ENCODE data around the gene SEZ6. TPM values are rescaled to one million over a fixed set of nuclear protein-coding genes. Genes with fewer than 3 reads are reported as not detected.

The SEZ6 gene
- total RNA-seq, 1 experiment from 2014 or later: not detected

- DNase-seq (ENCODE audit: low read depth): no peak
Measured at GRCh38 chr17:28975031-28975430, 30.8 kb downstream of the SEZ6 start.

- no peak for DNase-seq (ENCODE audit: low read depth)
Measured at GRCh38 chr17:28974451-28974850, 31.4 kb downstream of the SEZ6 start.

DNA sequence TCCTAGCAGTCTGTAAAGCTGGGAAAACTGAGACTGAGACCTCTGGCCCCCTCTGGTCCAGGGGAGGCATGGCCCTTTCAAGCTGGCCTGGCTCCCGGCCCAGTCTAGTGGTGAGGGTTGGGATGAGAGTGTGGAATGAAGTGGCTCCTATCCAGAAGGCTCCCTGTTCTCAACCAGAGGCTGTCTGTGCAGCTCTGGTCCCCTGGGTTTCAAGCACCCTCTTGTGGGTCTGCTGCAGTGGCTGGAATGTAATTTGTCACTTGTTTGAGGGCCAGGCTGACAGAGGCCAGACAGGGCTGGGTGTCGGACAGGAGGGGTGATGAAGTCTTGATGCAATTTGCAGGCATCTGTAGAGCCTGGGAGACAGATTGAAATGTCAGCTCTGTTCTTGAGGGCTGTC lies 32.4 kb downstream of the SEZ6 start:
- DNase-seq (ENCODE audit: low read depth): peak; percentile 43

GRCh38 chr17:28972437-28972836 lies 33.4 kb downstream of the SEZ6 start:
- no peak for DNase-seq (ENCODE audit: low read depth)

DNA sequence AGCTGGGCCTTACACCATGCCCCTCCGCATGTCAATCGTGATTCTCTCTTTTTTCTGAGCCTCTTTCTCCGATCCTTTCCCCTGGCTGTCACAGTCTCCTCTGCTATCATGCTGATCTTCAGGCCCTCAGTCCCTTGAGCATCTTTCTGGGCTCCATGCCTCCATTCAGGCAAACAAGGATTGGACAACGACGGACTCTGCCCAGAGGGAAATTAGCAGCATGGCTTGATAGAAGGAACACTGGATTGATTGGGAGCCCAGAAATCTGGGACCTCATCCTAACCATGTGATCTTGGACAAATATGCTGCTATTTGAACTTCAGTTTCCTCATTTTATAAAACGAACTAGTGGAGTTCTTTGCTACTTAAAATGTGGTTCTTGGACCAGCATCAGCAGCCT lies 35.0 kb downstream of the SEZ6 start:
- no peak for DNase-seq (ENCODE audit: low read depth)

DNA sequence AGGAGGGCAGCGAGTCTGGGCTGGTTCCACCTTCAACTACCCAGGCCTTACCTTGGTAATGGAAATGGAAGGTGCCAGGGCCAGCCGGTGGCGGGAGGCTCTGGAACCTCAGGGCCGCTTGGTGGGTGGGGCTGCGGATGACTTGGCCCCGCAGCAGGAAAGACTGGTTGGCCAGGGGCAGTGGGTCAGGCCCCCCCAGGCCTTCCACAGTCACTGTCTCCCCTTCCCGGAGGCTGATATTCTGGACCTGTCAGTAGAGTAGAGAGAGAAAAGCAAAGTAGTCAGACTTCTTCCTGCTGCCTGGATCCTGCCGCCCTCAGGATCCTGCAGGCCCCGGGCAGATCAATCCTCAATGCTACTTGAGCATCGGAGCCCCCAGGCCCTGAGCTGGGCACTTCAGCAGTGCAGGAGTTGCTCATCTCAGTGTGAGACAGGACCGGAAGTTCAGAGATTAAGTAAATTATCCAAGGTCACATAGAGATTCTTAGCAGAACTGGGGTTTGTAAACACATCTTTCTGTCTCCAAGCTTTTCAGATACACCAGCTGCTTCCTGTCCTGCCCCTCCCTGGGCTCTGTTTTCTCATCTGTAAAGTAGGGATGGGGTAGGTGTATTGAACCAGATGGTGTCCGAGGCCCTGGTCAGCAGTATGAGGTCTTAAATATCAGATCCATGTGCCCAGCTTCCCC lies 36.0 kb downstream of the SEZ6 start:
- no peak for DNase-seq (ENCODE audit: low read depth)

DNA sequence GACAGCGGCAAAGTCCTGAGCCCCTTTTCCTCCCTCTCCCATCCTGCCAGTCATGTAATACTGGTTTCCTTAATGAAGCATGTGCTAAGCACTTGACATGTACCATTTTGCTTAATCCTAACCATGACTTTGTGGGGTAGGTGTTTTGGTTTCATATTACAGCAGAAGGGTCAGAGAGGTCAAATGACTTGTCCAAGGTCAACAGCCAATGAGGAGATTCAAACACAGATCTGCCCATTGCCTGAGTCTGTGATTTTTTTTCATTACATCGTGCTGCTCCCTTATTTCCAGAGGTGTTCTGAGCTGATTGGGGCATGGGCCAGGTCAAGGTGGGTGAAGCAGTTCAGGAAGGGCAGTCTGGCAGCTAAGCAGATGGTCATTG lies 36.9 kb downstream of the SEZ6 start:
- DNase-seq (ENCODE audit: low read depth): no peak

DNA sequence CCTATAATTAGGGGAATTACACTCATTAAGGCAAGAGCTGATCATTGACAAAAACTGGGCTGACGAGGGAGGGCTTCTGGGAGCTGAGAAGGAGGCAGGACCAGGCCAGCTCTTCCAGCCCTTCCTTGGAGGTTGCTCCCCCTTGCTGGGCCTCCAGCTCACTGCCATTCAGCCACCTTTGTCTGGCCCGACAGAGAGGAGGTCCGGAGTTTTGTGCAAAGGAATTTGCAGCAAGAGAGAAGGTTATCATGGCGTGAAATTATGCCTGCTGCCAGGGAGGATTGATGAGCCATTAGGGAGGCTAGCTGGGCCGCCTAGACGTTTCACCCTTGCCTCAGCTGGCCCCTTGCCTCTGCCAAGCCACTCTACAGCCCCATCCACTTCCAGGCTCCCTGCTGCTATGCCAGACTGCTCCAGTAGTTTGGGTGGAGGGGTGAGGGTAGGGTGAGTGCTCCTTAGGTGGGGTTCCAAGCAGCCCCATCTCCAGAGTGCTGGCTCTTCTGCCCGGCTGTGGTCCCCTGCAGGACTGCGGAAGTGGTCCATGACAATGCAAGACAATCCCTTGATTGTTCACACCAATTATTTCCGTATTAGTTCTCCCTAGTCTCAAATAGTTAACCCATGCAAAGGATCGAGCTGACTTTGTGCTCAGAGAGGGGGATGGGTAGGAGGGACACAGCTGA lies 37.5 kb downstream of the SEZ6 start:
- peak; percentile 59 for DNase-seq (ENCODE audit: low read depth)

GRCh38 chr17:28967221-28968135 lies 38.4 kb downstream of the SEZ6 start:
- no peak for DNase-seq (ENCODE audit: low read depth)

DNA sequence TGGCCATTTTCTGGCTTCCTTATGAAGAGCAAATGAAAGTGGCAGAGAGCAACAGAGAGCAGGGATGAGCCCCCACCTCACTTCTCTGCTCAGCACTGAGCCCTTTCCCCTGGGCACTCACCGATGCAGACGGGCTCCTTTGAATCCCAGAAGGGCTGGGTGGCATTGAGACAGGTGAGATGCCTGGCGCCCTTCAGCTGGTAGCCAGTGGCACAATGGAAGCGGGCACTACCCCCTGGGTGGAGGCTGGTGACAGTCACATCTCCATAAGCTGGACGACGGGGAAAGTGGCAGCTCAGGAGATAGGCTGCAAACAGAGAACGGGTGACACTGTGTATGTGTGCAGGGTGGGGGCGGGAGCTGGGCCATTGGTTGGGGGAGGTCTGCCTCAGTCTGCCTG lies 42.0 kb downstream of the SEZ6 start:
- DNase-seq (ENCODE audit: low read depth): no peak

- no peak for DNase-seq (ENCODE audit: low read depth)
Measured at GRCh38 chr17:28963055-28963611, 42.7 kb downstream of the SEZ6 start.

- DNase-seq (ENCODE audit: low read depth): no peak
Measured at GRCh38 chr17:28961391-28961790, 44.4 kb downstream of the SEZ6 start.

- no peak for DNase-seq (ENCODE audit: low read depth)
Measured at GRCh38 chr17:28960256-28961061, 45.4 kb downstream of the SEZ6 start.

DNA sequence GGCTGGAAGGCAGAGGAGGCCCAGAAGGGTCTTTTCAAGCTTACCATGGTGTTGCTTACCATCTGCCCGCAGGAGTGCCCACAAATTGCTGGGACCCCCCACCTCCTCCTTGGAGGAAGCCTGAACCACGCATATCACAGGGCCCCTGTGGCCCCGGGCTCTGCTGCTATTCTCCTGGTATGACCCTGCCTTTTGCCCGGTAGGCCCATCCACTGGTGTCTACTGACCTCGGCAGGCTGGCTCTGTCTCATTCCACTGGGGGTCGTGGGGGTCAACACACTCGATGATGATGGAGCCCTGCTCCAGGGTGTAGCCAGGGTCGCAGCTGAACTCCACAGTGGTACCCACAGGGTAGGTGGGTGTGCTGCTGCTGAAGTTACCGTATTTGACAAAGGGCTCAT lies 46.4 kb downstream of the SEZ6 start:
- no peak for DNase-seq (ENCODE audit: low read depth)

DNA sequence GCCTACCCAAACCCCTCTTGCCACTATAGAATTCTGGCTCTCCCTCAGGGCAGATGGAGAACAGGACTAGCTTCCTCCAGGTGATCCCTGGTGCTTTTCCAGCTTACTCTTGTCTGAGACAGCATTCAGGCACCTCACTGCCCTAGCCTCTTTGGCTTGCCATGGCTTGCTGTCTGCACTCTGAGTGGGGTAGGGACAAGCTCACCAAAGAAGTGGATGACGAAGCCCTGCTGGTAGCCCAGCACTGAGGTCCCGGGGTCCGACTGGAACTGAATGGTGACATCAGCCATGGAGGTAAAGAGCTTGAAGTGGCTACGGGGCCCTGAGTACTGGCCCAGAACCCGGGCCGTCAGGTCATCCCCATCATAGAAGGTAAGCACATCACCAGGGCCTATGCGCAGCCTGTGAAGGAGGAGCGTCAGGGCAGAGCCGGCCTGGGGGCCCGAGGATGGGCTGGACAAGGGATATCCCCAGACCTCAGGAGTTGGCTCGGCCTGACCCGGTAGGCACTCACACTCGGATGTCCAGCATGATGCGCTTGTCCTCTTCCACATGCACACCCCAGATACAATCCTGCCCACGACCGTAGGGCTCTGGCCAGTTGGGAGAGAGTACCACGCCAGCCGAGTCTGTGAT lies 46.9 kb downstream of the SEZ6 start:
- no peak for DNase-seq (ENCODE audit: low read depth)

DNA sequence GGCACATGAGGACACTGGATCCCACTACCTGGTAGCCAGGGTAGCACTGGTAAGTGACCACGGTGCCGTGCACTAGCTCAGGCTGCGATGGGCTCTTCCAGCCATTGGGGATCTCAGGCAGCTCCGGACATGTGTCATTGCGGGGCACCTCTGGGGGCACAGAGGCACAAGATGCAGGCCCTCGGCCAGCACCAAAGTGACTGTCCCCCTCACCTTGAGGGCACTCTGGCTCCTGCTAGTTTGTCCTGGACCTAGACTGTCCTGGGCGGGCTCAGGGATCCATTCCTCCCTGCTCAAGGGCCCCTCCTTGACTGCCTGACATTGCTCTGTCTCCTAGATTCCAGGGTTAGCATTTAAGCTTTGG lies 47.9 kb downstream of the SEZ6 start:
- no peak for DNase-seq (ENCODE audit: low read depth)

DNA sequence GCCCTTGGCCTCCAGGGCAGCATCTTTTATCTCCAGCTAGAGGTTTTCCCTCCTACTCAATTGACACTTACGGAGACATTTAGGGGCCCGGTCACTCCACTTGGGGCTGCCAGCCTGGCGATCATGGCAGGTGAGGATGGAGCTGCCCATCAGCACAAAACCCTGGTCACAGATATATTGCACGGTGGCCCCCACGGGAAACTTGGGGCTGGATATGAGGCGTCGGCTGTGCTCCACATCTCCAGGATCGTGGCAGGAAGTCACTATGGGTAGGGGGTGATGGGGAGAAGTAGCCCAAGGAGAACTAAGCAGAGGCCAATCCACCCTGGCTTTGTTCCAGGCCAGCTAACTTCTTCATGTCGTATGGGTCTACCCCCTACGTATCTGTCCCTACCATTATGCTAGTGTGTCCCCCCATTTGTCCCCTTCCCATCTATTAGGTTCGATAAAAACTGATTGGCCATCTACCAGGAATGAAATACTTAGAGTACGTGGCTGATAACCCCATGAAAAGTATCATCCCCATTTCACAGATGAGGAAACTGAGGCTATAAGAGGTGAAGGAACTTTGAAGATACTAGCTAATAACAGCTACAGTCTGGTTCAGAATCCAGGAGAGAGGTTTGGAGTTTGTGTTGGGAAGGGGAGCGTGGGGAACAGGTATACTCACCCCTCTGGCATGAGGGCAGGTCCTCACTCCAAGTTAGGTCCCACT lies 48.4 kb downstream of the SEZ6 start:
- no peak for DNase-seq (ENCODE audit: low read depth)

DNA sequence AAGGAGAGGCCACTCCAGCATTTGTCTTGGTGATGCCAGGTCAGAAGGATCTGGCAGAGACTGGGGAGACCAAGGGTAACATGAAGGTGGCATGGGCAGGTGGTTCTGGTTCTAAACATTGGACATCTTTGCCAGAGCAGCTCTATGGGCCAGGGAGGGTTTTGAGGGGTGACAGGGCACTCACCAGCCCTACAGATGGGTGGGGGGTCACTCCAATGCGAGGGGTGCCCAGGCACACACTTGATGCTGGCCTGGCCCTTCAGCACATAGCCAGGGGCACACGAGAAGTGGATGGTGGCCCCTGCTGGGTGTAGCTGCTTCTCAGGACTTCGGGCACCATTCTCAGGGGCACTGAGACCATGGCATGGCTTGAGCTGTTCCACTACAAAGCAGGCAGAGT lies 49.0 kb downstream of the SEZ6 start:
- no peak for DNase-seq (ENCODE audit: low read depth)

DNA sequence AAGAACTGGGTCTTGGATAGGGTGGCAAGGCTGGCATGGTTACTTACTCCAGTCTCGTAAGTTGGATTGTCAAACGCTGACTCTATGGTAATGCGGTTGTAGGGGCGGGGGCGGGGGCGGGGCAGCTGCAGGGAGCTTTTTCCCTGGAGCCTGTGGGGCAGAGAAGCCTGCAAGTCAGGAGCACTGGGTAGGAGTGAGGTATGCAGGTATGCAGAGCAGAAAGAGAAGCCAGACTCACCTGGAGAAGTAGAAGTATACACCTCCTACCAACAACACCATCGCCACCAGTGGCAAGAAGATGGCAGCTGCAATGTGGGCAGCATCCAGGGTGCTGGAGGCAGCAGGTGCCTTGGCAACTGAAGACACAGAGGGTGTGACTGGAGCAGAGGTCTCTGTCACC lies 49.7 kb downstream of the SEZ6 start:
- no peak for DNase-seq (ENCODE audit: low read depth)

DNA sequence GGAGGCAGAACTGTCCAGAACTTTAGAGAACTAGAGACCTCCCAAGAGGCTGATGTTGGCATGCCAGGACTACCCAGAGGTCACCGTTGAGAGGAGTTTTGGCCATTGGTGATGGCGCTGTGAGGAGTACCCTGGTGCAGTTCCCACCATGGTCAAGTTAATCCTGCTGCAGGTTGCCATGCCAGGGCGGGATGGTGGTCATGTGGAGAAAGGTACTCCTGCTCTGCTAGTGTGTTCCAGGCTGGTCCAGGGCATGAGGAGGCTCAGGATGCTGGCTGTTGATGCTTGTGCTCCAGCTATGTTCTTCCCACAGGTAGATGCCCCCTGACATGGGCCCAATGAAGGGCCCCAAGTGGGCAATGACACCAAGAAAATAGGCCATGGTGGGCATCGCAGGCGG lies 50.4 kb downstream of the SEZ6 start:
- DNase-seq (ENCODE audit: low read depth): no peak
